ENCODE results near the gene CCT8. TPM values are rescaled to one million over a fixed set of nuclear protein-coding genes. Genes with fewer than 3 reads are reported as not detected.

The CCT8 gene
- total and polyA plus RNA-seq, 10 of the 15 experiments (the other 5 are each of a cell fraction or from before 2014, with no cell fraction given) = 321 to 696 (median 471) TPM

DNA sequence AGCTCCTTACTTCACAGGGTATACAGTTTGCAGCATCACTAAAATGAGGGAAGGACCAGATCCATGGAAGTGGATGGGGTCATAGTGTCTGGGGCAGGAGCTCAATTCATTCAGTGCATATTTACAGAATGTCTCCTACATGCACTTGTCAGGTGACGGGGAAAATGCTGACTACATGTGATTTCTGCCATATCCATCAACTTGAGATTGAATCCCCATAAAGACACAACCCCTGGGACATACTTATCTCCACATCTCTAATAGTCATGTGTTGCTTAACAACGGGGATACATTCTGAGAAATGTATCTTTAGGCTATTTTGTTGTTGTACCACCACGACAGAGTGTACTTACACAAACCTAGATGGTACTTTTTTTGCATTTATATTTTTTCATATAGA lies 66.3 kb downstream of the CCT8 start (continued):
- TF ChIP-seq NR2C2 (IDR thresholded peaks at IDR 0.05; ENCODE audit: borderline replicate concordance, control insufficient read depth, insufficient read length, low read depth) = no peak

Other genes starting within 250 kb of the CCT8 start
- gene LTN1, start 80.8 kb downstream of the CCT8 start, total RNA-seq (2014; rRNA removed) = 11.7 and 11.8 TPM in 2 replicates
- 16.5 and 17.3 TPM in 2 replicates for gene LTN1, start 80.8 kb downstream of the CCT8 start, total RNA-seq (2014; rRNA removed; fragmentation: Illumina TruSeq; extraction: Trizol)
- 13.2 and 13.8 TPM in 2 replicates for gene LTN1, start 80.8 kb downstream of the CCT8 start, total RNA-seq (2021)
- 13.0 and 18.9 TPM in 2 replicates for gene LTN1, start 80.8 kb downstream of the CCT8 start, polyA plus RNA-seq (2011; rRNA removed)
- gene LTN1, start 80.8 kb downstream of the CCT8 start, polyA plus RNA-seq (2014; fragmentation: Illumina TruSeq; extraction: Trizol) = 12.9 and 19.4 TPM in 2 replicates
- gene LTN1, start 80.8 kb downstream of the CCT8 start, polyA plus RNA-seq (2014; fragmentation: Nextera tagmentation; extraction: Ambion mirVana) = 10 to 100 TPM in 1 of 2 experiments, 1 to 10 TPM in 1; 3.5 to 10.1 TPM
- gene LTN1, start 80.8 kb downstream of the CCT8 start, polyA plus RNA-seq (2014; rRNA removed) = 6.7 and 8.4 TPM in 2 replicates
- 10 to 100 TPM; 11.4 to 14.3 TPM for gene LTN1, start 80.8 kb downstream of the CCT8 start, polyA plus RNA-seq (2016; fragmentation: Nextera tagmentation; extraction: Ambion mirVana)
- gene RWDD2B, start 54.3 kb downstream of the CCT8 start, total RNA-seq (2014; rRNA removed) = 13.5 and 16.2 TPM in 2 replicates
- gene RWDD2B, start 54.3 kb downstream of the CCT8 start, total RNA-seq (2014; rRNA removed; fragmentation: Illumina TruSeq; extraction: Trizol) = 17.4 and 18.8 TPM in 2 replicates
- gene RWDD2B, start 54.3 kb downstream of the CCT8 start, total RNA-seq (2021) = 15.0 and 17.6 TPM in 2 replicates
- gene RWDD2B, start 54.3 kb downstream of the CCT8 start, polyA plus RNA-seq (2011; rRNA removed) = 15.1 and 19.1 TPM in 2 replicates
- 22.0 and 29.9 TPM in 2 replicates for gene RWDD2B, start 54.3 kb downstream of the CCT8 start, polyA plus RNA-seq (2014; fragmentation: Illumina TruSeq; extraction: Trizol)
- gene RWDD2B, start 54.3 kb downstream of the CCT8 start, polyA plus RNA-seq (2014; fragmentation: Nextera tagmentation; extraction: Ambion mirVana) = 10 to 100 TPM; 33.2 to 37.1 TPM
- gene RWDD2B, start 54.3 kb downstream of the CCT8 start, polyA plus RNA-seq (2014; rRNA removed) = 11.9 and 14.2 TPM in 2 replicates
- 10 to 100 TPM; 34.4 to 38.3 TPM for gene RWDD2B, start 54.3 kb downstream of the CCT8 start, polyA plus RNA-seq (2016; fragmentation: Nextera tagmentation; extraction: Ambion mirVana)
- 33.2 and 37.5 TPM in 2 replicates for gene USP16, start 49.0 kb downstream of the CCT8 start, total RNA-seq (2014; rRNA removed)
- gene USP16, start 49.0 kb downstream of the CCT8 start, total RNA-seq (2014; rRNA removed; fragmentation: Illumina TruSeq; extraction: Trizol) = 64.8 and 67.3 TPM in 2 replicates
- gene USP16, start 49.0 kb downstream of the CCT8 start, total RNA-seq (2021) = 34.5 and 37.9 TPM in 2 replicates
- 41.5 and 70.4 TPM in 2 replicates for gene USP16, start 49.0 kb downstream of the CCT8 start, polyA plus RNA-seq (2011; rRNA removed)
- gene USP16, start 49.0 kb downstream of the CCT8 start, polyA plus RNA-seq (2014; fragmentation: Illumina TruSeq; extraction: Trizol) = 52.1 and 65.5 TPM in 2 replicates
- gene USP16, start 49.0 kb downstream of the CCT8 start, polyA plus RNA-seq (2014; fragmentation: Nextera tagmentation; extraction: Ambion mirVana) = 10 to 100 TPM; 52.6 to 68.7 TPM
- gene USP16, start 49.0 kb downstream of the CCT8 start, polyA plus RNA-seq (2014; rRNA removed) = 20.8 and 29.5 TPM in 2 replicates
- gene USP16, start 49.0 kb downstream of the CCT8 start, polyA plus RNA-seq (2016; fragmentation: Nextera tagmentation; extraction: Ambion mirVana) = 10 to 100 TPM; 60.9 to 61.8 TPM
- 5.6 TPM in 2 replicates for gene MAP3K7CL, start 57.0 kb upstream of the CCT8 start, total RNA-seq (2014; rRNA removed)
- 5.5 and 5.8 TPM in 2 replicates for gene MAP3K7CL, start 57.0 kb upstream of the CCT8 start, total RNA-seq (2014; rRNA removed; fragmentation: Illumina TruSeq; extraction: Trizol)
- 6.2 and 7.7 TPM in 2 replicates for gene MAP3K7CL, start 57.0 kb upstream of the CCT8 start, total RNA-seq (2021)
- 13.3 and 14.2 TPM in 2 replicates for gene MAP3K7CL, start 57.0 kb upstream of the CCT8 start, polyA plus RNA-seq (2011; rRNA removed)
- gene MAP3K7CL, start 57.0 kb upstream of the CCT8 start, polyA plus RNA-seq (2014; fragmentation: Illumina TruSeq; extraction: Trizol) = 7.3 and 7.4 TPM in 2 replicates
- gene MAP3K7CL, start 57.0 kb upstream of the CCT8 start, polyA plus RNA-seq (2014; fragmentation: Nextera tagmentation; extraction: Ambion mirVana) = 10 to 100 TPM; 13.1 to 19.7 TPM
- 3.2 and 4.2 TPM in 2 replicates for gene MAP3K7CL, start 57.0 kb upstream of the CCT8 start, polyA plus RNA-seq (2014; rRNA removed)
- gene MAP3K7CL, start 57.0 kb upstream of the CCT8 start, polyA plus RNA-seq (2016; fragmentation: Nextera tagmentation; extraction: Ambion mirVana) = 1 to 10 TPM; 4.2 to 5.8 TPM
- gene BACH1, start 225.3 kb upstream of the CCT8 start, total RNA-seq (2014; rRNA removed) = 13.8 and 20.1 TPM in 2 replicates
- 16.9 and 18.1 TPM in 2 replicates for gene BACH1, start 225.3 kb upstream of the CCT8 start, total RNA-seq (2014; rRNA removed; fragmentation: Illumina TruSeq; extraction: Trizol)
- gene BACH1, start 225.3 kb upstream of the CCT8 start, total RNA-seq (2021) = 25.7 TPM in 2 replicates
- gene BACH1, start 225.3 kb upstream of the CCT8 start, polyA plus RNA-seq (2011; rRNA removed) = 18.8 and 26.6 TPM in 2 replicates
- gene BACH1, start 225.3 kb upstream of the CCT8 start, polyA plus RNA-seq (2014; fragmentation: Illumina TruSeq; extraction: Trizol) = 10.7 and 11.8 TPM in 2 replicates
- gene BACH1, start 225.3 kb upstream of the CCT8 start, polyA plus RNA-seq (2014; fragmentation: Nextera tagmentation; extraction: Ambion mirVana) = 1 to 10 TPM; 3.2 to 3.3 TPM
- 5.4 and 7.6 TPM in 2 replicates for gene BACH1, start 225.3 kb upstream of the CCT8 start, polyA plus RNA-seq (2014; rRNA removed)
- gene BACH1, start 225.3 kb upstream of the CCT8 start, polyA plus RNA-seq (2016; fragmentation: Nextera tagmentation; extraction: Ambion mirVana) = 10 to 100 TPM in 1 of 2 experiments, 1 to 10 TPM in 1; 9.1 to 10.3 TPM